HepG2 (cell line): Measurements from ENCODE around the gene ANO10. TPM values are rescaled to one million over a fixed set of nuclear protein-coding genes. Genes with fewer than 3 reads are reported as not detected.

Experiments used
- ATAC-seq: fragments of 200-7000 bp; cut with Tn5 transposase; 3 replicates; pipeline ENCODE4 v1.9.1; 2020; ENCODE audit warnings: mild to moderate bottlenecking, moderate library complexity
- BruUV-seq: library from RNA; stranded (reverse); fragments of 400-500 nt; replicated peaks from 2 replicates; lab custom pipeline; 2021; lab: Mats Ljungman, UMichigan
- CTCF ChIA-PET: fragments of 300-600 bp; formaldehyde crosslinking; extraction: SDS; loops from one replicate; lab custom pipeline; 2021; ENCODE audit warnings: low total read pairs, inconsistent platforms, low intra/inter-chr PET ratio; lab: Yijun Ruan, JAX
- POLR2A ChIA-PET: fragments of 350-600 bp; sonication (Branson Sonifier 250); formaldehyde crosslinking; loops from one replicate; lab custom pipeline; 2020; ENCODE audit warnings: antibody characterized with exemption, inconsistent platforms; lab: Yijun Ruan, JAX
- DNase-seq: peaks from one replicate; pipeline ENCODE4 v3.0.0-alpha.2; 2015; ENCODE audit warnings: low spot score
- FAIRE-seq: peaks from 3 replicates; lab custom pipeline; 2011; peaks lifted over from hg19 to GRCh38; lab: Jason Lieb, UNC
- H2AFZ ChIP-seq: one replicate; pipeline ENCODE4 v1.6.1; 2011; ENCODE audit warnings: low read length, inconsistent platforms
- H3K27ac ChIP-seq: fragments of 300-600 bp; 3 replicates; pipeline ENCODE4 v1.8.0; 2011; ENCODE audit warnings: mixed run types, mild to moderate bottlenecking, mixed read lengths, low read length, inconsistent platforms; ENCODE audit not compliant: insufficient read depth; ENCODE audit errors: extremely low read length
- H3K27me3 ChIP-seq, 2 experiments: fragments of 200-600 bp in 1 of 2; 2 replicates in 1 of 2; 3 replicates in 1 of 2; pipeline versions ENCODE4 v1.6.0 to v1.8.0; 2011; ENCODE audit warnings: low read length in 2 of 2, mild to moderate bottlenecking in 2 of 2, moderate library complexity in 2 of 2, inconsistent platforms in 1 of 2; ENCODE audit not compliant: insufficient read depth in 2 of 2, control insufficient read depth in 1 of 2
- H3K36me3 ChIP-seq, 2 experiments: fragments of 200-600 bp in 1 of 2; replicated peaks in 1 of 2; 2 replicates in 1 of 2; 3 replicates in 1 of 2; pipeline versions ENCODE4 v1.5.1 to v1.8.0; 2011; ENCODE audit warnings: low read length in 2 of 2, inconsistent platforms in 1 of 2; ENCODE audit not compliant: insufficient read depth in 2 of 2, control insufficient read depth in 1 of 2
- H3K4me1 ChIP-seq: 2 replicates; pipeline ENCODE4 v1.5.1; 2012; ENCODE audit warnings: low read length, inconsistent platforms; ENCODE audit not compliant: insufficient read depth
- H3K4me2 ChIP-seq: 2 replicates; pipeline ENCODE4 v1.6.0; 2011; ENCODE audit warnings: low read depth, low read length, inconsistent platforms
- H3K4me3 ChIP-seq, 3 experiments: fragments of 200-600 bp in 1 of 3; sonication (generic), shearing (Covaris generic) in 1 of 3; replicated peaks in 1 of 3; 2 replicates each; pipeline ENCODE4 v1.5.1; 2011 to 2016; ENCODE audit warnings: low read length in 3 of 3, inconsistent platforms in 2 of 3, low read depth in 2 of 3, mild to moderate bottlenecking in 2 of 3, control low read depth in 1 of 3, mixed read lengths in 1 of 3; ENCODE audit not compliant: insufficient read depth in 1 of 3
- H3K79me2 ChIP-seq: one replicate; pipeline ENCODE4 v1.6.1; 2011; ENCODE audit warnings: low read length, inconsistent platforms; ENCODE audit not compliant: insufficient read depth
- H3K9ac ChIP-seq: 2 replicates; pipeline ENCODE4 v1.6.0; 2011; ENCODE audit warnings: mild to moderate bottlenecking, low read depth, low read length, inconsistent platforms; ENCODE audit not compliant: insufficient read depth
- H3K9me3 ChIP-seq: 2 replicates; pipeline ENCODE4 v1.5.1; 2012; ENCODE audit warnings: mild to moderate bottlenecking, low read length
- H4K20me1 ChIP-seq: 2 replicates; pipeline ENCODE4 v1.6.0; 2011; ENCODE audit warnings: inconsistent platforms, mild to moderate bottlenecking, low read length, moderate library complexity; ENCODE audit not compliant: insufficient read depth
- EZH2 ChIP-seq: conservative IDR thresholded peaks from 2 replicates; pipeline ENCODE4 v1.6.1; 2012; ENCODE audit warnings: mild to moderate bottlenecking, low read depth, low read length, moderate library complexity
- KMT2A ChIP-seq: sonication (generic); formaldehyde crosslinking; IDR thresholded peaks from 2 replicates; pipeline ENCODE4 v1.4.0; 2020; ENCODE audit warnings: missing genetic modification reagents
- MAFK ChIP-seq, 2 experiments: IDR thresholded peaks in 1 of 2; conservative IDR thresholded peaks in 1 of 2; 2 replicates each; pipeline ENCODE4 v1.6.1; 2011; ENCODE audit warnings: improper control_type of control experiment in 2 of 2, low read length in 2 of 2
- PHF21A ChIP-seq: sonication (generic); formaldehyde crosslinking; IDR thresholded peaks from 2 replicates; pipeline ENCODE4 v1.5.0; 2020; ENCODE audit warnings: mild to moderate bottlenecking, missing genetic modification reagents
- RCOR2 ChIP-seq: IDR thresholded peaks from 2 replicates; pipeline ENCODE4 v1.6.1; 2016; ENCODE audit warnings: missing biosample characterization, missing genetic modification reagents
- RFX5 ChIP-seq: IDR thresholded peaks from 2 replicates; pipeline ENCODE4 v1.6.1; 2011; ENCODE audit warnings: low read depth, low read length, improper control_type of control experiment
- RNF219 ChIP-seq: sonication (generic); formaldehyde crosslinking; IDR thresholded peaks from 2 replicates; pipeline ENCODE4 v1.5.0; 2020; ENCODE audit warnings: mild to moderate bottlenecking, missing genetic modification reagents
- THAP8 ChIP-seq: sonication (generic); formaldehyde crosslinking; IDR thresholded peaks from 2 replicates; pipeline ENCODE4 v1.5.1; 2020; ENCODE audit warnings: missing genetic modification reagents, mild to moderate bottlenecking, borderline replicate concordance
- ZNF660 ChIP-seq: sonication (generic); formaldehyde crosslinking; IDR thresholded peaks from 2 replicates; pipeline ENCODE4 v1.5.1; 2020; ENCODE audit warnings: mild to moderate bottlenecking, low read depth, missing genetic modification reagents, borderline replicate concordance
- ZNF703 ChIP-seq: sonication (generic); formaldehyde crosslinking; IDR thresholded peaks from 2 replicates; pipeline ENCODE4 v1.5.1; 2020; ENCODE audit warnings: missing genetic modification reagents, mild to moderate bottlenecking, moderate library complexity, borderline replicate concordance
- ZNF770 ChIP-seq: sonication (generic); formaldehyde crosslinking; IDR thresholded peaks from 2 replicates; pipeline ENCODE4 v1.5.0; 2020; ENCODE audit warnings: mild to moderate bottlenecking, missing genetic modification reagents
- WGBS: methylation state at CpG from one replicate; pipeline ENCODE4 v1.1.6; 2017; ENCODE audit warnings: low lambda C conversion rate; 5-methylcytosine and 5-hydroxymethylcytosine counted together
- in situ Hi-C: cut with HindIII; loops from 2 replicates; pipeline ENCODE4 v1.10.0; 2017; ENCODE audit warnings: low pct_unique_long_range_greater_than_20kb; ENCODE audit not compliant: extremely low pct_ligation_motif_present
- intact Hi-C: fragments of 100-400 bp; cut with micrococcal nuclease; formaldehyde crosslinking; loops from one replicate; pipeline ENCODE4 v1.10.0; 2022; ENCODE audit not compliant: unreplicated experiment
- polyA plus RNA-seq, 8 experiments: library from polyadenylated mRNA; depleted of rRNA in 3 of 8; stranded (reverse) in 7 of 8; unstranded in 1 of 8; fragments of >200 nt; fragmentation: Illumina TruSeq in 4 of 8; extraction: Trizol in 4 of 8; gene quantifications; 2 replicates each; pipeline versions ENCODE4 v1.2.1 to v1.2.3, GENCODE V29; 2011 to 2016; ENCODE audit warnings: low read depth in 4 of 8, missing spikeins in 1 of 8, mixed read lengths in 1 of 8; ENCODE audit not compliant: insufficient read depth in 1 of 8
- total RNA-seq, 5 experiments: library from RNA; depleted of rRNA; stranded (reverse); fragments of >200 nt; fragmentation: Illumina TruSeq; extraction: Trizol; gene quantifications; 2 replicates each; pipeline ENCODE4 v1.2.3, GENCODE V29; 2016; ENCODE audit warnings: low read depth in 1 of 5

Gene ANO10
- total and polyA plus RNA-seq, 2 of the 13 experiments (the other 11 are each of a cell fraction or from before 2014, with no cell fraction given), result 10.4 to 13.1 TPM

GRCh38 chr3:43629741-43630140 lies 7.9 kb upstream of the ANO10 start:
- H3K4me1 ChIP-seq, result peaks cover 7% of the 10 kb centered on the region
- in situ Hi-C loops (loop anchor here (10.0 kb wide), 1 partner anchor 85 kb away; no protein-coding TSS in a partner anchor), intact Hi-C loops (no loop called here)
- ChIA-PET CTCF (no interaction called here), POLR2A (no interaction called here)
- H2AFZ ChIP-seq, result no peak overlapping the region
- no peaks in the 10 kb centered on the region for H3K36me3 ChIP-seq
- no peak for TF ChIP-seq RFX5
- TF ChIP-seq PHF21A, result no peak
- no peak for TF ChIP-seq ZNF703 (CRISPR knock-in tag)
- TF ChIP-seq KMT2A (CRISPR knock-in tag), result no peak
- TF ChIP-seq MAFK (conservative IDR thresholded peaks at IDR 0.05 in 1 of 2, IDR thresholded peaks at IDR 0.05 in 1 of 2; ENCODE audit: low read length in 2 of 2), result no peak
- TF ChIP-seq ZNF770 (CRISPR knock-in tag), result no peak
- no peak for TF ChIP-seq RCOR2 (CRISPR knock-in tag)
- TF ChIP-seq ZNF660 (CRISPR knock-in tag), result no peak
- TF ChIP-seq RNF219, result no peak
- TF ChIP-seq THAP8 (CRISPR knock-in tag), result no peak
- TF ChIP-seq EZH2, result no peak
- no peaks in the 10 kb centered on the region for H3K79me2 ChIP-seq
- H3K27me3 ChIP-seq, result no peaks in the 10 kb centered on the region
- DNase-seq (no peak), ATAC-seq (no peak), FAIRE-seq (no peak)
- no peak overlapping the region for H3K4me3 ChIP-seq
- no peaks in the 10 kb centered on the region for H4K20me1 ChIP-seq
- no peak overlapping the region for H3K9ac ChIP-seq
- no TSS peak for BruUV-seq
- no peaks in the 10 kb centered on the region for H3K9me3 ChIP-seq
- WGBS, result 77% methylated on average over 1 of the region's 1 CpG
- H3K27ac ChIP-seq, result no peak overlapping the region
- no peak overlapping the region for H3K4me2 ChIP-seq
